Stimulated activated memory B cell treated with anti-CD40 and anti-IgM and Interleukin-4, amounts not matched to agents 10 μg/mL and 1 μg/mL and 100 μg/mL, for 72 hours (primary cell): Measurements from ENCODE around the gene SHISA5.

Experiments used
- ATAC-seq: fragments of 150-1000 bp; cut with Tn5 transposase; 2 replicates; pipeline ENCODE4 v1.10.0; 2021
- H3K27ac Mint-ChIP-seq: one replicate; pipeline ENCODE4 v1.8.0; 2022; ENCODE audit warnings: mild to moderate bottlenecking, mixed read lengths
- H3K27me3 Mint-ChIP-seq: one replicate; pipeline ENCODE4 v1.8.0; 2022; ENCODE audit warnings: mixed read lengths
- H3K36me3 Mint-ChIP-seq: one replicate; pipeline ENCODE4 v1.8.0; 2022; ENCODE audit warnings: mixed read lengths
- H3K4me1 Mint-ChIP-seq: one replicate; pipeline ENCODE4 v1.8.0; 2022; ENCODE audit warnings: mixed read lengths
- H3K4me3 Mint-ChIP-seq: one replicate; pipeline ENCODE4 v1.8.0; 2022; ENCODE audit warnings: mild to moderate bottlenecking, moderate library complexity, mixed read lengths
- H3K9me3 Mint-ChIP-seq: one replicate; pipeline ENCODE4 v1.8.0; 2022; ENCODE audit warnings: mixed read lengths

SHISA5 gene

DNA sequence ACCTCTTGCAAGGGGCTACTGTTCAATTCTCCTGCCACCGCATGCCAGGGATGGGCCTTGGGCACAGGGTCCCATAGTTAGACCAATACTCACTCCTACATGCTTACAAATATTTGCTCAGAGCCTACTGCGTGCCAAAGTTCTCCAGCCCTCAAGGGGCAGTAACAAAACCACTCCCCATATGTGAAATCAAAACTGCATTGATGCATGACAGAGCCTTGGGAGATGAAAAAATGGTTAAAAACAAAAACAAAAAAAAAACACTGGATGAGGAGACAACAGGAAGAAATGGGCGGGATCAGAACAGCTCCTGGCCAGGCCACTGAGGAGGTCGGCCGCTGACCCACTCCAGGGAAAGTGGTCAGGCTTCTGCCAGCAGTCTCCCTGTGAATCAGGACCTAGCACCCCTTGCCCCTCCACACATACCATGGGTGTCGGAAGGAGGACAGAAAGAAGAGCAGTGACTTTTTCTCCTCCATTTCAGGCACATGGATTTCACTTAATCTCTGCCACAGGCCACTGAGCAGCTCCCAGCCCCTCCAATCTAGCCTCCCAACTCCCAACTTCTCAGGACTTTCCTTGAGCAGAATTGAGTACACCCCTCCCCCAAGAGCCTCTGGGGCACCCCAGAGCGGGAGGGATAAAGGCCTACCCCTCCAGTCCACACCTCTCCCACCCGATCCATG is 76.9 kb downstream of the SHISA5 start:
- no peak overlapping the region for H3K4me3 Mint-ChIP-seq

DNA sequence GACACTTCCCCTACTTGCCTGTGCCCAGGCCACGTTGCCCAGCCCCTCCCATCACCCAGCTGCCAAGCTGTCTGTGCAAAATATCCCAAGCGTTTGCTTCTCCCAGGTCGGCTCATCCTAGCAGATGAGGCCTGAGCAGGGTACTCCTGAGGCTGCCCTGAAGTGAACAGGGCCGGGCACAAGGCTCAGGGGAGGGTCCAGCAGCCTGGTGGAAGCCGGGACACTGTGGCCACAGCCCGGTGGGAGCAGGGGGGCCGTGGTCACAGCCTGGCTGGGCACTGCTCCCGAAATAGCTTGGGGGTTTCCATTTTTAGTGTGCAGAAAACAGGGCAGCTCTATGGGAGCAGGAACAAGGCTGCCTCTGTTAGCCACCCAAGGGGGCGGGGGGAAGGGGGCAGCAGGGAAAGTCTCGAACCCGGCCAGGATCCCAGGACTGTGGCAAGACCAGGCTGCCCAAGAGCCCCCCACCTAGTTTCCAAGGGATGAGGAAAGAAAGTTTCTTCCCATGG is 77.5 kb downstream of the SHISA5 start:
- ATAC-seq, result no peak
- peaks cover 16% of the 10 kb centered on the region for H3K4me1 Mint-ChIP-seq
- H3K27me3 Mint-ChIP-seq, result peaks cover 44% of the 10 kb centered on the region
- peaks cover 1% of the 10 kb centered on the region for H3K36me3 Mint-ChIP-seq
- no peaks in the 10 kb centered on the region for H3K9me3 Mint-ChIP-seq
- no peak overlapping the region for H3K27ac Mint-ChIP-seq
- H3K4me3 Mint-ChIP-seq, result no peak overlapping the region

More for the DNA sequence above, 76.9 kb downstream of the SHISA5 start:
- peaks cover 16% of the 10 kb centered on the region for H3K4me1 Mint-ChIP-seq
- H3K27ac Mint-ChIP-seq, result no peak overlapping the region
- H3K9me3 Mint-ChIP-seq, result no peaks in the 10 kb centered on the region
- peaks cover 44% of the 10 kb centered on the region for H3K27me3 Mint-ChIP-seq
- H3K36me3 Mint-ChIP-seq, result peaks cover 7% of the 10 kb centered on the region
- no peak for ATAC-seq

DNA sequence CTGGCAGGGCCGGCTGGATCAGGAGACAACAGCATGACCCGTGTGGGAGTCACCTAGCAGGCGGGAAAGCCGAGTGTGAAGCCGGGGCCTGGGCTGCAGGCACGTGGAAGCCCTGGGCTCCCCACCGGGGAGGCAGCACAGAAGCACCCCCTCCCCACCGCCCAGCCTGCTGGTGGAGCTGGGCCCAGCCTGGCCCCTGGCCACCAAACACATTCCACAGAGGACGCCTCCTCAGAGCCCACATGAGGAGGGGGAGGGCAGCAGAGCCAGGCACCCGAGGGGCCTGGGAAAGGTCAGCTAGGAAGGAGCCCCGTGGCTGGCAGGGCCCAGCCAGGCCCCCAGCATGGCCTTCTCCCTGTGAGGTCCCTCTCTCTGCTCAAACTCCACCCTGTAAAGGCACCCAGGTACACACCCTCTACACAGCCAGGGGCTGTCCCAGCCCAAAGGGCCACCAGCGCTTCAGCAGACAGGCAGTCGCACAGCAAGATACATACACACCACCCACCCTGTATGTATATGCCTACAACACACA is 78.6 kb downstream of the SHISA5 start:
- peaks cover 42% of the 10 kb centered on the region for H3K27me3 Mint-ChIP-seq
- no peak overlapping the region for H3K4me3 Mint-ChIP-seq
- H3K4me1 Mint-ChIP-seq, result peaks cover 14% of the 10 kb centered on the region
- no peak overlapping the region for H3K27ac Mint-ChIP-seq
- no peak for ATAC-seq
- H3K36me3 Mint-ChIP-seq, result no peaks in the 10 kb centered on the region
- H3K9me3 Mint-ChIP-seq, result no peaks in the 10 kb centered on the region

DNA sequence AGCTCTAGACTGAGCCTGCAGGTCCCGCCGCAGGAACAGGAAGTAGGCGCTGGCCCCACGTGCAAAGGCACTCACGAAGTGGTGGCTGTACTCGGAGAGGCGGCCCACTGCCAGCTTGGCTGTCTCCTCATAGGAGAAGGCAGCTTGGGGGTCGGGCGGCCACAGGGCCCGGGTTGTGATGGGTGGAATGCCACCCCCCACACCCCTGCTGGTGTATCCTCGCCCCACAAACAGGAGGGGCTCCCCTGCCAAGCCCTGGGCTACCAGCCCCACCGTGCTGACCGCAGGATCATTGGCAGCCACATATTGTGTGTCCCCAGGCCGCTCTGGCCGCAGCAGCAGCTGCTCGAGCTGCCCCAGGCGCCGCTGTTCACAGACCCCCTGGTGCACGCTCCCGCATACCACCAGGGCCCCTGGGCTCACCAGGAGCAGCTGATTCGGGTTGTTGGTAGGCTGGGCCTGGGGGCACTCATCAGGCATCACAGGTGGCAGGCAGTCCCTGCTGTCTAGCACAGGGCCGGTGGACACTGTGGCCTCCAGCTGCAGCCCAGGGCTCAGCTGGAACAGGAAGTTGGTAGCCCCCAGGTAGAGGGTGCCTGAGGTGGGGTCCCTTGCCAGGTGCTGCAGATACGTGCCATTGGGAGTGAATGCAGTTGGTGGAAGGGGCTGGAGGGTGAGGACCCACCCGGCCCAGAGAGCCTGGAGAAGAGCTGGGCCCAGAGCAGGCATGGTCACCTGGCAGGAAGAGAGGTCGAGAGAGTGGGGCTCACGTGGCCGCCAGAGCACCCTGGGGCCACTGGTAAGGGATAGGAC is 79.9 kb downstream of the SHISA5 start:
- Mint-ChIP-seq H3K27ac (no peak overlapping the region), H3K4me3 (no peak overlapping the region), H3K36me3 (no peaks in the 10 kb centered on the region), H3K4me1 (peaks cover 7% of the 10 kb centered on the region), H3K9me3 (no peaks in the 10 kb centered on the region), H3K27me3 (peaks cover 36% of the 10 kb centered on the region)
- no peak for ATAC-seq

DNA sequence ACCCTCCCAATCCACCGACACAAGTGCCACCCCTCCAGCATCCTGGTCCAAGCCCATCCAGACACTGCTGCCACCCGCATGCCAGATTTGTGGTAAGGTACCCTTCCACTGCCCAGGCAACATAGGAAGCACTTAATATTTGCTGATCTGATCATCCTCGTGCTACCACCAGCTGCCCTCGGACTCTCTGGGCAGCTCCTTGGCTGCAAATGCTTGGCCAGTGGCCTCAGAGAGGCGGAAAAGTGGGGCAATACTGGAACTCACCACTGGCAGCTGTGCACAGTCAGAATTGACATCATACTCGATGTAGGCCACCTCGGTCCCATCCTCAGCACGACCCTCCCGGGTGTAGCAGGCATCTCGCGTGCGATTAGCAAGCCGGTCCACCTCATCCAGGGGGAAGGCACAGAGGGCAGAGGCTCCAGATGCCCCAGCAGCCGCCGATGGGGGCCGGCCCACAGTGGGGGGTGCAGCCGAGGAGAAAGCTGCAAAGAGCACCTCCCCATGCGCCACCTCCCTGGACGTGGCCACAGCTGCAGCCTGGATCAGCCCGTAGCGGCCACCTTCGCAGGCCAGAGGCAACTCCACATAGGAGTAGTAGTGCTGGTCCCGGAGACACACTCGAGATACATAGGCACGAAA is 80.6 kb downstream of the SHISA5 start:
- Mint-ChIP-seq H3K27me3 (peaks cover 34% of the 10 kb centered on the region), H3K4me1 (peaks cover 7% of the 10 kb centered on the region), H3K36me3 (no peaks in the 10 kb centered on the region), H3K4me3 (no peak overlapping the region), H3K9me3 (no peaks in the 10 kb centered on the region), H3K27ac (no peak overlapping the region)
- ATAC-seq, result no peak

DNA sequence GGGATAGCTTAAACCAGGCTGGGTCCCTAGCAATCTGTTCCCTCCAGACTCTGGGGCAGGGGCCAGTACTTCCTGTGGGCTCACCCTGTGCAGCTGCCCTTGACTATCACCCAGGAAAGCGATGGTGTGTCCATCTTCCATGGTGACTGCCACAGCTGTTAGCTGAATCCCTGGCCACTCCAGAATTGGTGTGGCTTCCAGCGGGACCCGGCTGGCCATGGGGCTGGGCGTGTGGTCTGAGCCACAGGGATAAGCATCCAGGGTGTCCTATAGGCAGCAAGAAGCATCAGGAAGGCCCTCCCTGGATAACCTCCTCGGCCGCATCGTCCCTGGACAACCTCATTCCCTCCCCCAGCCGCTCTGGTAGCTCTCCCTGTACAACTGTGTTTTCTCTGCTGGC is 81.3 kb downstream of the SHISA5 start:
- no peak overlapping the region for H3K27ac Mint-ChIP-seq
- H3K27me3 Mint-ChIP-seq, result peaks cover 34% of the 10 kb centered on the region
- ATAC-seq, result no peak
- H3K36me3 Mint-ChIP-seq, result no peaks in the 10 kb centered on the region
- H3K9me3 Mint-ChIP-seq, result no peaks in the 10 kb centered on the region
- H3K4me1 Mint-ChIP-seq, result peaks cover 7% of the 10 kb centered on the region
- no peak overlapping the region for H3K4me3 Mint-ChIP-seq

DNA sequence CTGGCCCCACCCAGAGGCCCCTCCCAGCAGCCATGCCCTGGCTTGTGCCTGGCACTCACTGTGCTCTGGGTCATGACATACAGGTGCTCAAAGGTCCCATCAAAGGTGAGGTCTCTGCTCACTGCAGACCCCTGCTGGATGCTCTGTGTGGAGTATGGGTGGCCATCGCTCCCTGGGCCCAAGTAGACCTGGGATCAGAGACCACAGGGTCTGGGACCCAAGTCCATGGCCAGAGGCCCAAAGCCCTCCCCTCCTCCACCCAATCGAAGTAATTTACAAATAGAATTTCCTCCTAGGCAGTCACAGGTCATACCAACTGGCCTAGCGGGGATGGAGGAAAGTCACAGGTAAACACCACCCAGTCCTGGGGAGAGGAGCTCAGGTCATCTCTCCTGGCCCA is 81.7 kb downstream of the SHISA5 start:
- no peak overlapping the region for H3K4me3 Mint-ChIP-seq
- no peak for ATAC-seq
- H3K36me3 Mint-ChIP-seq, result no peaks in the 10 kb centered on the region
- peaks cover 7% of the 10 kb centered on the region for H3K4me1 Mint-ChIP-seq
- H3K27me3 Mint-ChIP-seq, result peaks cover 33% of the 10 kb centered on the region
- no peaks in the 10 kb centered on the region for H3K9me3 Mint-ChIP-seq
- no peak overlapping the region for H3K27ac Mint-ChIP-seq

DNA sequence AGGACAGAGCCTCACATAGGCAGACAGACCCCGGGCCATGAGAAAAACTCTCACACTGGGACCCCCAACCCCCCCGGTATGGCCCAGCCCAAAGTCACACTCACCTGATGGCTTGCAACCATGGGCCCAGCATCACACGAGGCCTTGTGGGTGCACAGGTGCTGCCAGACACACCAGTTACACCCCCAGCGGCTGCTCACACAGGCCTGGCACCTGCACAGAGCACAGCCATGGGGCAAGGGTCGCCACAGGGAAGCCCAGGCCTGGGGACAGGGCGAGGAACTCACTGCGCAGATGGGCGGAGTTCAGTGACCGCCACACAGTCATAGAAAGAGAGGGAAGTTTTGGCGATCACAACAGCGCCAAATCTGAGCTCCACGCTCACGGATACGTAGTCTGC is 83.4 kb downstream of the SHISA5 start:
- Mint-ChIP-seq H3K27ac (no peak overlapping the region), H3K36me3 (no peaks in the 10 kb centered on the region)
- no peak for ATAC-seq

DNA sequence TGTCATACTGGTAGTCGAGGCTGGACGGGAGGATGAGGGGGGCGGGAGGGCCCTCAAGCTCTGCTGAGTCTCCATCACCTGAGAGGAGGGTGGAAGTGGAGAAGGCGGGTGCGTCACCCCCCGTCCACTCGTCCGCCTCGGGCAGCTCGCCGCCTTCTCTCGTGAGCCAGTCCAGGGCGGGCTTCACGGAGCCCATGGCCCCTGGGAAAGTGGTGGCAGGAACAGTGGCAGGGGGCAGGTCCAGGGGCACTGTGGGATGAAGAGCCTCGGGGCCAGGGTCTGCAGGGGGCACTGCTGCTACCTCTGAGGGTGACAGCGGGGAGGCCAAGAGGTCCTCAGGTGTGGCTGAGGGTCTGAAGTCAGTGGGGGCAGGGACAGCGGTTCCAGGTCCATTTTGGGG is 84.4 kb downstream of the SHISA5 start:
- H3K36me3 Mint-ChIP-seq, result no peaks in the 10 kb centered on the region
- no peaks in the 10 kb centered on the region for H3K9me3 Mint-ChIP-seq
- no peak for ATAC-seq

More for the DNA sequence above, 83.4 kb downstream of the SHISA5 start:
- H3K4me3 Mint-ChIP-seq, result no peak overlapping the region
- peaks cover 7% of the 10 kb centered on the region for H3K4me1 Mint-ChIP-seq
- H3K9me3 Mint-ChIP-seq, result no peaks in the 10 kb centered on the region
- H3K27me3 Mint-ChIP-seq, result peaks cover 29% of the 10 kb centered on the region

DNA sequence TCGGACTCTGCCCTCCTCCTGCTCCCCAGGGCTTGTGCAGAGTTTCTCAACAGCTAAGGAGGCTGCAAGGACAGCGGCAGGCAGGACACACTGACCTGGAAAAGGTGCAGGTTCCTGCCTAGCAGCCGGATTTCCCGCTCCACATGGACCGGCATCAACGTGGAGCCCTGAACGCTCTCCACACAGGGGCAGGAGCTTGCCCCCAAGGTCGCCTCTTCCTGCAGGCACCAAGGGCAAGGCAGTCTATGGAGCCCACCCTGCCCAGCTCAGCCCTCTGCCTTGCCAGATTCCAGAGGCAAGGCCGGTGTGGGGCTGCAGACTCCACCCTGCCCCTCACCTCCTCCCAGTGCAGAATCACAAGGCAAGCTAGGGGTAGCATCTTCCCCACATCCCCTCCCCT is 84.8 kb downstream of the SHISA5 start:
- no peaks in the 10 kb centered on the region for H3K36me3 Mint-ChIP-seq
- H3K4me1 Mint-ChIP-seq, result peaks cover 7% of the 10 kb centered on the region
- H3K27ac Mint-ChIP-seq, result no peak overlapping the region
- no peaks in the 10 kb centered on the region for H3K9me3 Mint-ChIP-seq
- H3K4me3 Mint-ChIP-seq, result no peak overlapping the region
- no peak for ATAC-seq
- peaks cover 20% of the 10 kb centered on the region for H3K27me3 Mint-ChIP-seq

More for the DNA sequence above, 84.4 kb downstream of the SHISA5 start:
- Mint-ChIP-seq H3K27me3 (peaks cover 23% of the 10 kb centered on the region), H3K4me3 (no peak overlapping the region), H3K4me1 (peaks cover 7% of the 10 kb centered on the region), H3K27ac (no peak overlapping the region)

DNA sequence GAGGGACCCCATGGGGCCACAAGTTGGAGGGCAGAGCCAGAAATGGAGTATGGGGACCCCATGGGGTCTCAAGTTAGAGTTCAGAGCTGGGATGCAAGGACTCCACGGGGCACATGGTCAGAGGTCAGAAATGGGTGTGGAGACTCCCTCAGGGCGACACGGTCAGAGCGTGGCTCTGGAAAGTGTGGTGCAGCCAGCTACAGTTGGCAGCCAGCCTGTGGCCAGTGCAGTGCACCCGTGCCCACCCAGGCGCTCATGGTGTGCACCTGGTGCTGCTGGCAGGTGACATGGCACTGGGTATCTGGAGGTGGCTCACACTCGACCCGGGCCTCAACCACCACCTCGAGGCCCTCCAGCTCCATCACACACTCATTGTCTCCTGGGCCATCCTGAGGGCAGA is 85.3 kb downstream of the SHISA5 start:
- peaks cover 7% of the 10 kb centered on the region for H3K4me1 Mint-ChIP-seq
- no peak overlapping the region for H3K27ac Mint-ChIP-seq
- no peak overlapping the region for H3K4me3 Mint-ChIP-seq
- no peaks in the 10 kb centered on the region for H3K9me3 Mint-ChIP-seq
- ATAC-seq, result no peak
- peaks cover 20% of the 10 kb centered on the region for H3K27me3 Mint-ChIP-seq
- H3K36me3 Mint-ChIP-seq, result no peaks in the 10 kb centered on the region

DNA sequence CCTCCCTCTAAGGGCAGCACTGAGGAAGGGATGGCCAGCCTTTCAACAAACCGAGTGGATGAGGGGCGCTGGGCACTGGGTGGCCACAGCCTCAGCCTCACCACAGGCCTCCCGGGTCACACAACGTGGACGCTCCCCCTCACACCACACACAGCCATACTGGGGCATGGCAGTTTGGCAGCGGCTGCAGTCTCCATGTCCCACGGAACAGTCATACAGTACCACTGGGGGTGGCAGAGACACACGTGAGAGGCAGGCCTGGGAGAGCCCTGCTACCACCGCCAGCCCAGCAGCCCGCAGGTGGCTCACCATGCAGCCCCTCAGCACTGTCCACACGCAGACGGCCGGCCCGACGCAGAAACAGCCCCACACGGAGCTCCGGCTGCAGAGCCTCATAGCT is 85.8 kb downstream of the SHISA5 start:
- H3K27ac Mint-ChIP-seq, result no peak overlapping the region
- H3K4me3 Mint-ChIP-seq, result no peak overlapping the region
- ATAC-seq, result no peak
- no peaks in the 10 kb centered on the region for H3K9me3 Mint-ChIP-seq
- H3K27me3 Mint-ChIP-seq, result peaks cover 16% of the 10 kb centered on the region
- H3K4me1 Mint-ChIP-seq, result peaks cover 5% of the 10 kb centered on the region
- no peaks in the 10 kb centered on the region for H3K36me3 Mint-ChIP-seq
